GM18868 (cell line): ENCODE data around the gene CACNB1.

ENCODE experiments used
- ATAC-seq: cut with Tn5 transposase; IDR thresholded peaks from one replicate; pipeline ENCODE4 v1.9.1; 2021; ENCODE audit warnings: mild to moderate bottlenecking, moderate library complexity; ENCODE audit not compliant: unreplicated experiment

The CACNB1 gene

GRCh38 chr17:39153599-39154051, 43.8 kb downstream of the CACNB1 start:
- no peak for ATAC-seq

- no peak for ATAC-seq
These were observed 45.3 kb downstream of the CACNB1 start for GRCh38 chr17:39151943-39152818.

- ATAC-seq = no peak
These were observed 46.1 kb downstream of the CACNB1 start, which contains the start of gene PLXDC1 for GRCh38 chr17:39151150-39151942. Gene PLXDC1, minus strand, starts transcription at chr17:39151637. Its CDS starts 200 bp downstream, at chr17:39151437.

GRCh38 chr17:39150795-39151149, 46.7 kb downstream of the CACNB1 start:
- ATAC-seq = no peak

- ATAC-seq = no peak
These were observed 47.3 kb downstream of the CACNB1 start for GRCh38 chr17:39150104-39150634.

GRCh38 chr17:39147221-39148185, 50.0 kb downstream of the CACNB1 start:
- ATAC-seq = no peak

- ATAC-seq = no peak
These were observed 51.2 kb downstream of the CACNB1 start for GRCh38 chr17:39146273-39146672.

GRCh38 chr17:39145143-39145542, 52.3 kb downstream of the CACNB1 start:
- ATAC-seq = no peak

- ATAC-seq = no peak
These were observed 53.0 kb downstream of the CACNB1 start for GRCh38 chr17:39144416-39144840.

GRCh38 chr17:39143552-39144093, 53.8 kb downstream of the CACNB1 start:
- ATAC-seq = no peak

- no peak for ATAC-seq
These were observed 55.4 kb downstream of the CACNB1 start for GRCh38 chr17:39141915-39142664.

GRCh38 chr17:39141294-39141693, 56.2 kb downstream of the CACNB1 start:
- no peak for ATAC-seq

GRCh38 chr17:39139561-39139960, 57.9 kb downstream of the CACNB1 start:
- no peak for ATAC-seq

GRCh38 chr17:39139161-39139511, 58.3 kb downstream of the CACNB1 start:
- ATAC-seq = no peak

GRCh38 chr17:39138431-39139160, 58.9 kb downstream of the CACNB1 start:
- ATAC-seq = no peak

GRCh38 chr17:39134878-39135277, 62.6 kb downstream of the CACNB1 start:
- no peak for ATAC-seq

- no peak for ATAC-seq
These were observed 65.3 kb downstream of the CACNB1 start for GRCh38 chr17:39132192-39132610.

GRCh38 chr17:39131616-39132015, 65.9 kb downstream of the CACNB1 start:
- ATAC-seq = no peak

- ATAC-seq = no peak
These were observed 67.3 kb downstream of the CACNB1 start for GRCh38 chr17:39130205-39130604.
